GM12874 (cell line): Measurements from ENCODE around the gene TSHZ2.

Source experiments
- CTCF ChIP-seq: IDR thresholded peaks from 2 replicates; pipeline ENCODE4 v1.5.1; 2011; ENCODE audit warnings: low read depth, mild to moderate bottlenecking, control low read depth, low read length, moderate library complexity; ENCODE audit not compliant: insufficient read depth

The TSHZ2 gene

GRCh38 chr20:52978851-52979250, 6.7 kb downstream of the TSHZ2 start:
- no peak for TF ChIP-seq CTCF

GRCh38 chr20:52981051-52981450, 8.9 kb downstream of the TSHZ2 start:
- TF ChIP-seq CTCF = no peak

DNA sequence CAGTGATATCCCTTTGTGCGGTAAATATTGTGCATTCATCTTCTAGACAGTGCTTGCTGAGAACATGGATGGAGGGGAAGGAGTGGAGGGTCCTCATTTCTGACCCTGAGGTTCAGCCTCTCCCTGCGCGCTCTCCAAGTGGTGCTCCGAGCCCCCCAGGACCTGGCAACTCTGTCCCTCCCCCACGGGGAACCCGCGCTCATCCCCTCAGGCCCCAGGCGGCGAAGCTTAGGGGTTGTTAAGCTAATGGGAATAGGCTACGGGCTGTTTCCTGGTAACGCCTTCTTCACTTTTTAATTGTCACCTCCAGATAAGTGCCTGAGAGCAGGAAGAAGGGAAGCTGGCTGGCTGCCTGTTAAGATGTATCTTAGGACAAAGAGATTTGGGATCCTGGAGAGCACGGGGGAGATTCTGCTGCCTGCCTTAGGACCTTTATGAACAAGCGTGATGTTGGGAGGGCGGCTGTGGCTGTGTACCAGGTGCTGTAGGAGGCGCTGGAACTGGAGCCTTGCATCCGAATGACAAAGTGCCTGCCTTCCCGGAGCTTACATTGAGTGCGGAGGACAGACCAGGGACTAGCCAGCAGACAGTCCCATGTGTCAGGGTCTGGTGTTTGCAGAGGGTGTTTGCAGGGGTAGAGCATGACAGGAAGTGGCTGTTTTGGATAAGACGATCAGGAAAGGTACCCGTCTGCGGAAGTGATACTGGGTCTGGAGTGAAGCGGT, 11.7 kb downstream of the TSHZ2 start:
- TF ChIP-seq CTCF = no peak

GRCh38 chr20:52984451-52984810, 12.3 kb downstream of the TSHZ2 start:
- TF ChIP-seq CTCF = no peak

- no peak for TF ChIP-seq CTCF
These were observed 13.5 kb downstream of the TSHZ2 start for GRCh38 chr20:52985687-52986086.

GRCh38 chr20:52987295-52987694, 15.1 kb downstream of the TSHZ2 start:
- TF ChIP-seq CTCF = no peak

DNA sequence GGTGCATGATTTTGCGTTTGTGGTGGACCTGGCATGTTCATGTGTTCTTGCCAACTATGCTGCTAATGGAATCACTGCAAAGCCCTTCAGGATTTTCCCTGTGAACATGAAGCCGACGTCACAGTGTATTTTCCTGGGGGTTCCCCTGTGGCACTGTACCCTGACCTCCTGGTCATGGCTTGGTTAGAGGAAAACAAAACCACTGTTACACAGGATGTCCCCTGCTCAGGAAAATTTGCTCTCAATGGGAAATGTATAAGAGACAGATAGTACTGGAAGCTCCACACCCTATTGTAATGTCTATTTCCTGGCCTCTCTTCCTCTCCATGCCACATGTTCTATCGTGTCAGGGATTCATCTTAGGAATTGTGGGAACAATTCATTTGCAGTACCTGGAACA, 19.7 kb downstream of the TSHZ2 start:
- TF ChIP-seq CTCF = no peak

DNA sequence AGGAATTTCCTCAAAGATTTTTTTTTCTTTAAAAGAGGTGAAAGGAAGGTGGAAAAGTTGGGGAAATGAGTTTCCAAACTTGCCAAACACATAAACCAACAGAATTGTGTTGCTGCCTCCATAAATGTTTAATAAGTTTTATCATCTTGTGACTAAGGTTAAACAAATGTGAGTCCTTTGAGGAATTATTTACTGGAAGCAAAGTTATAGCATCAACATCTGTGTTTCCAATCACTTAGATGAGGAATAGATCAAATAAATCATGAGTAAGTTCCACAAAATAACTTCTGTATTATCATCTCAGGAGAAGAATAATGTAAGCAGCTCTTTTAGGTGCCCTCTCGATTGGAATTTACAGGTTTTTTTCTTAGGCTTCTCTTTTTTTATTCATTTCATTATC, 20.5 kb downstream of the TSHZ2 start:
- no peak for TF ChIP-seq CTCF
